SK-MEL-5 (cell line): ENCODE measurements around the gene C11orf24. TPM values are rescaled to one million over a fixed set of nuclear protein-coding genes. Genes with fewer than 3 reads are reported as not detected.

Source experiments
- DNase-seq: peaks from one replicate; pipeline ENCODE4 v3.0.0-alpha.2; 2016; ENCODE audit warnings: low read depth, low spot score
- in situ Hi-C: cut with HindIII; loops from 2 replicates; pipeline ENCODE4 v1.10.0; 2016; ENCODE audit warnings: low sequenced_read_pairs, high pct_unique_total_duplicates, low pct_unique_long_range_greater_than_20kb
- total RNA-seq: library from RNA; depleted of rRNA; stranded (reverse); fragments of >200 nt; shearing (Covaris generic); gene quantifications from 2 replicates; pipeline ENCODE4 v1.2.3, GENCODE V29; 2014; rRNA removed

The C11orf24 gene
- total RNA-seq, 1 experiment from 2014 or later = 34.6 TPM

GRCh38 chr11:68221406-68221805 lies 50.4 kb downstream of the C11orf24 start:
- DNase-seq = no peak
- in situ Hi-C loops = no loop called here

- DNase-seq = no peak
- in situ Hi-C loops = no loop called here
These were observed 55.4 kb downstream of the C11orf24 start for GRCh38 chr11:68216171-68216938.

GRCh38 chr11:68215524-68216170 lies 56.1 kb downstream of the C11orf24 start:
- DNase-seq = no peak
- in situ Hi-C loops = no loop called here

GRCh38 chr11:68215087-68215445 lies 56.7 kb downstream of the C11orf24 start:
- in situ Hi-C loops = no loop called here
- DNase-seq = no peak

- no peak for DNase-seq
These were observed 57.3 kb downstream of the C11orf24 start for GRCh38 chr11:68214173-68215086.

GRCh38 chr11:68213555-68214172 lies 58.1 kb downstream of the C11orf24 start:
- in situ Hi-C loops = no loop called here

More at GRCh38 chr11:68214173-68215086, 57.3 kb downstream of the C11orf24 start:
- in situ Hi-C loops = no loop called here

GRCh38 chr11:68213135-68213515 lies 58.6 kb downstream of the C11orf24 start, which contains the start of gene KMT5B:
Gene KMT5B, minus strand, starts transcription at chr11:68213296. Its CDS starts 23,220 bp downstream, at chr11:68190076.
- in situ Hi-C loops = no loop called here
- peak; percentile 8 for DNase-seq

More at GRCh38 chr11:68213555-68214172, 58.1 kb downstream of the C11orf24 start:
- peak; percentile 78 for DNase-seq

- DNase-seq = peak; percentile 68
- in situ Hi-C loops = no loop called here
These were observed 59.2 kb downstream of the C11orf24 start for GRCh38 chr11:68212421-68213134.

GRCh38 chr11:68211546-68211945 lies 60.2 kb downstream of the C11orf24 start:
- DNase-seq = no peak
- in situ Hi-C loops = no loop called here

Other genes with a start within 250 kb of the C11orf24 start
- 91.2 and 92.4 TPM in 2 replicates for gene NDUFS8, start 241.3 kb downstream of the C11orf24 start, total RNA-seq
- 21.6 and 22.2 TPM in 2 replicates for gene TCIRG1, start 232.9 kb downstream of the C11orf24 start, total RNA-seq
- 55.9 and 62.2 TPM in 2 replicates for gene CHKA, start 150.6 kb downstream of the C11orf24 start, total RNA-seq
- gene KMT5B, start 58.7 kb downstream of the C11orf24 start, total RNA-seq = 14.7 and 16.5 TPM in 2 replicates
- 8.8 and 12.2 TPM in 2 replicates for gene LRP5, start 40.6 kb upstream of the C11orf24 start, total RNA-seq
- 90.0 and 101 TPM in 2 replicates for gene PPP6R3, start 188.8 kb upstream of the C11orf24 start, total RNA-seq